NCI-H774 (cell line): ENCODE results near the gene SLCO2A1.
A peak's percentile ranks its signal among the peaks of the same experiment; 100 is the strongest.

ENCODE experiments used
- DNase-seq: peaks from one replicate; lab custom pipeline; 2025; lab: John Stamatoyannopoulos, UW

SLCO2A1 gene

GRCh38 chr3:133899311-133899710 lies 130.4 kb downstream of the SLCO2A1 start:
- no peak for DNase-seq

- no peak for DNase-seq
Observed at GRCh38 chr3:133897547-133897946, 132.2 kb downstream of the SLCO2A1 start.

- no peak for DNase-seq
Observed at GRCh38 chr3:133896002-133896761, 133.5 kb downstream of the SLCO2A1 start.

- peak; percentile 33 for DNase-seq
Observed at GRCh38 chr3:133895208-133896001, 134.3 kb downstream of the SLCO2A1 start, which contains the start of gene RAB6B. TSS of gene RAB6B (minus strand) at chr3:133895882. CDS start at chr3:133895466, 416 bp downstream.

- no peak for DNase-seq
Observed at GRCh38 chr3:133894353-133895207, 135.1 kb downstream of the SLCO2A1 start.

GRCh38 chr3:133893683-133894352 lies 135.9 kb downstream of the SLCO2A1 start:
- DNase-seq = no peak

GRCh38 chr3:133892541-133893231 lies 137.0 kb downstream of the SLCO2A1 start:
- DNase-seq = no peak

- DNase-seq = no peak
Observed at GRCh38 chr3:133891662-133892378, 137.9 kb downstream of the SLCO2A1 start.

- no peak for DNase-seq
Observed at GRCh38 chr3:133890972-133891644, 138.6 kb downstream of the SLCO2A1 start.

GRCh38 chr3:133890037-133890436 lies 139.7 kb downstream of the SLCO2A1 start:
- DNase-seq = no peak

GRCh38 chr3:133888726-133889340 lies 140.9 kb downstream of the SLCO2A1 start:
- DNase-seq = no peak

GRCh38 chr3:133887803-133888703 lies 141.7 kb downstream of the SLCO2A1 start:
- DNase-seq = no peak

- DNase-seq = no peak
Observed at GRCh38 chr3:133887074-133887802, 142.5 kb downstream of the SLCO2A1 start.

GRCh38 chr3:133886031-133886722 lies 143.5 kb downstream of the SLCO2A1 start:
- DNase-seq = no peak

- no peak for DNase-seq
Observed at GRCh38 chr3:133884887-133885711, 144.6 kb downstream of the SLCO2A1 start.
